ENCODE measurements around the gene RNF144B. TPM values are rescaled to one million over a fixed set of nuclear protein-coding genes. Genes with fewer than 3 reads are reported as not detected.
"Not testable (repeated sequence)": the region's sequence is repeated elsewhere in the genome, so short reads cannot be mapped to it uniquely, and the experiment has no call there.

Gene RNF144B
- total RNA-seq, 1 donor from 2014 or later, result 6.3 TPM

- DNase-seq (ENCODE audit: low read depth), result no peak
- no peak overlapping the region for H3K4me3 ChIP-seq (ENCODE audit: low read depth, low read length)
- no peak for TF ChIP-seq CTCF (conservative IDR thresholded peaks at IDR 0.05; ENCODE audit: low read depth, low read length)
Observed at GRCh38 chr6:18347866-18348265, 39.3 kb upstream of the RNF144B start.

DNA sequence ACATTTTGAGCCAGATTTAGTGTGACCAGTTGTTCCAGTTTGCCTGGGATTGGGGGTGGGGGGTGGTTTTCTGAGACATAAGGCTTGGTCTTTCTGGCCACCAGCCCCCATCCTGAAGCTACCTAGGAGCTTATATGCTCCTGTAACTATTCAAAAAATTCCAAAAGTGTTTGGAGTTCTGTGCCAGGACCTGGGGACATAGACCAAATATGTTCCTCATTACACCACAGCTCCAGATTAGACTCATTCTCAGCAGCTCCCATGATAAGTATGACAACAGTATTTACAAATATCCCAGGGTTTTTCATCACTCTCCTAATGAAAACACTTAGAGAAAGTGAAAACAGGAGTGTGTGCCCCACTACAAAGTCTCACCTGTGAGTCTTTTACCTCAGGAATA lies 37.8 kb upstream of the RNF144B start:
- no peak for DNase-seq (ENCODE audit: low read depth)
- no peak for TF ChIP-seq CTCF (conservative IDR thresholded peaks at IDR 0.05; ENCODE audit: low read depth, low read length)
- H3K4me3 ChIP-seq (ENCODE audit: low read depth, low read length), result no peak overlapping the region

DNA sequence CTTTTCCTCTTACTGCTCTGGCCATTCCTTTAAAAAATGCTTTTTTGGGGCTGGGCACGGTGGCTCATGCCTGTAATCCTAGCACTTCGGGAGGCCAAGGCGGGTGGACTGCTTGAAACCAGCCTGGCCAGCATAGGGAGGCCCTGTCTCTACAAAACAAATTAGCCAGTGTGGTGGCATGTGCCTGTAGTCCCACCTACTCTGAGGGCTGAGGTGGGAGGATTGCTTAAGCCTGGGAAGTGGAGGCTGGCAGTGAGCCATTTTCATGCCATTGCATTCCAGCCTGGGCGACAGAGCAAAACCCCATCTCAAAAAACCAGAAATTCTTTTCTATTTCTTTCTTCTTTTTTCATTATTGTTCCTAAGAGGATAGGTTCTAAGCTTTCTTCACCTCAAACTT lies 36.9 kb upstream of the RNF144B start:
- no peak overlapping the region for H3K4me3 ChIP-seq (ENCODE audit: low read depth, low read length)
- no peak for TF ChIP-seq CTCF (conservative IDR thresholded peaks at IDR 0.05; ENCODE audit: low read depth, low read length)
- peak; percentile 45 for DNase-seq (ENCODE audit: low read depth)

DNA sequence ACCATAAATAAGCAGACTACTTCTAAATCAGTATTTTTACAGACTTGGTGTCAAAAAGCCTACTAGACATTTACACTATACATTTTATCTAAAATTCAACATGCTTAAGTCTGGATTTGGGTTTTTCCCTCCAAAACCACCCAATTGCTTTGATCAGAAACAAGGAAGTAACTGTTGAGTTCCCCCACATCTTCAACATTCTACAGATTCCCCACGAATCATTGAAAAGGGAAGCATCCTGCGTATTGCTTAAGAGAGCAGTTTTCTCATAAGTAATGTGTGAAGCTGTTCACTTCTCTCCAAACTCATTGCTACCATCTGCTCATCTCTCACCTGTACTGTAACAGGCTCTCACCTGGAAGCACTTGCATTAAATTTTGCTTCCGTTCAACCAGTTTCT lies 36.4 kb upstream of the RNF144B start:
- H3K4me3 ChIP-seq (ENCODE audit: low read depth, low read length), result no peak overlapping the region
- no peak for TF ChIP-seq CTCF (conservative IDR thresholded peaks at IDR 0.05; ENCODE audit: low read depth, low read length)
- no peak for DNase-seq (ENCODE audit: low read depth)

GRCh38 chr6:18352001-18352400 lies 35.1 kb upstream of the RNF144B start:
- no peak for DNase-seq (ENCODE audit: low read depth)
- no peak for TF ChIP-seq CTCF (conservative IDR thresholded peaks at IDR 0.05; ENCODE audit: low read depth, low read length)
- H3K4me3 ChIP-seq (ENCODE audit: low read depth, low read length), result no peak overlapping the region

- TF ChIP-seq CTCF (conservative IDR thresholded peaks at IDR 0.05; ENCODE audit: low read depth, low read length), result no peak
Observed at GRCh38 chr6:18352842-18353241, 34.3 kb upstream of the RNF144B start.

GRCh38 chr6:18353251-18353650 lies 33.9 kb upstream of the RNF144B start:
- no peak for TF ChIP-seq CTCF (conservative IDR thresholded peaks at IDR 0.05; ENCODE audit: low read depth, low read length)
- no peak for DNase-seq (ENCODE audit: low read depth)
- no peak overlapping the region for H3K4me3 ChIP-seq (ENCODE audit: low read depth, low read length)

More at GRCh38 chr6:18352842-18353241, 34.3 kb upstream of the RNF144B start:
- no peak for DNase-seq (ENCODE audit: low read depth)
- H3K4me3 ChIP-seq (ENCODE audit: low read depth, low read length), result no peak overlapping the region

- not testable (repeated sequence) for DNase-seq (ENCODE audit: low read depth); H3K4me3 ChIP-seq (ENCODE audit: low read depth, low read length)
Observed at GRCh38 chr6:18357546-18357945, 29.6 kb upstream of the RNF144B start.

All from epithelial cell of proximal tubule (primary cell).